Colonic mucosa (tissue), 4 donors: ENCODE measurements around the gene MAU2. TPM values are rescaled to one million over a fixed set of nuclear protein-coding genes. Genes with fewer than 3 reads are reported as not detected.
"Not testable (repeated sequence)": the region's sequence is repeated elsewhere in the genome, so short reads cannot be mapped to it uniquely, and the experiment has no call there.

Source experiments
- DNase-seq: peaks from one replicate; pipeline ENCODE4 v3.0.0-alpha.2; 2020
- H3K27ac ChIP-seq: fragments of 200-600 bp; one replicate; pipeline ENCODE4 v1.8.0; 2021
- H3K27me3 ChIP-seq: fragments of 200-600 bp; one replicate; pipeline ENCODE4 v1.8.0; 2021
- H3K36me3 ChIP-seq: fragments of 200-600 bp; one replicate; pipeline ENCODE4 v1.8.0; 2021
- H3K4me1 ChIP-seq: fragments of 200-600 bp; one replicate; pipeline ENCODE4 v1.8.0; 2021; ENCODE audit warnings: mild to moderate bottlenecking
- H3K4me3 ChIP-seq: fragments of 200-600 bp; one replicate; pipeline ENCODE4 v1.8.0; 2021
- H3K9ac ChIP-seq, 2 donors: one replicate each; pipeline ENCODE4 v1.7.0; 2013; ENCODE audit warnings: control low read depth in 2 of 2, low read depth in 2 of 2, low read length in 2 of 2
- H3K9me3 ChIP-seq: fragments of 200-600 bp; one replicate; pipeline ENCODE4 v1.8.0; 2021
- CTCF ChIP-seq: fragments of 200-600 bp; IDR thresholded peaks from one replicate; pipeline ENCODE4 v1.8.0; 2022; ENCODE audit warnings: antibody characterized with exemption, mild to moderate bottlenecking
- intact Hi-C: fragments of 100-400 bp; cut with DNase I; formaldehyde crosslinking; loops from one replicate; pipeline ENCODE4 v1.14.1; 2022
- total RNA-seq, 2 donors: library from RNA; stranded (reverse); fragmentation: NEBNext Ultra II Directional in 1 of 2; extraction: Animal tissue kit (Norgen Biotek cat#: 25700) in 1 of 2; gene quantifications; one replicate each; pipeline ENCODE4 v1.2.1, GENCODE V29; 2021
- donor health status: healthy.
- donor health status: DM: no; HTN: no; CAD: no.
- donor health status: DM: no; HTN: no; CAD: no.

MAU2 gene
- total RNA-seq, 2 donors from 2014 or later = 33.5 to 56.7 TPM

DNA sequence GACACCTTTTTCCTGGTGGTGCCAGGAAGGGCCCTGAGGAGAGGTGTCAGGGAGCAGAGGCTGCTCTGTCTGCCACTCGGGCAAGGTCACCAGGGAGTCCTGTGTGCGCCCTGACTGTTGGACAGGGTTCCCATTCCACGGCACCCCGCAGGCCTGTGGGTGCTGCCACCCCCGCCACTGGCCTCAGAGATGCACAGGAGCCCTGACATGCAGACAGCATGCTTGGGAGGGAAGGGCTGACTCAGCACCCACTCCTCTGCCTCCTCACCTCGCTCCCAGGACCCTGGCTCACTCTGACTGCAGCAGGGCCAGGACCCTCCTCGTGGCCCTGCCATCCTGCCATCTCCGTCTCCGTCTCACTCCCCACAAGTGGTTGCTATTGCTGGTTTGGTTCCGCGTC is 25.3 kb downstream of the MAU2 start:
- H3K27me3 ChIP-seq = no peaks in the 10 kb centered on the region
- no peak for DNase-seq
- intact Hi-C loops = no loop called here
- H3K36me3 ChIP-seq = peaks cover 29% of the 10 kb centered on the region
- no peak overlapping the region for H3K27ac ChIP-seq
- H3K9me3 ChIP-seq = no peaks in the 10 kb centered on the region
- no peaks in the 10 kb centered on the region for H3K4me1 ChIP-seq
- no peak overlapping the region for H3K4me3 ChIP-seq
- no peak overlapping the region for H3K9ac ChIP-seq
- TF ChIP-seq CTCF = no peak

GRCh38 chr19:19347401-19348110 is 26.9 kb downstream of the MAU2 start:
- Histone ChIP-seq H3K4me1 (no peaks in the 10 kb centered on the region), H3K9ac (no peak overlapping the region)
- TF ChIP-seq CTCF = no peak

DNA sequence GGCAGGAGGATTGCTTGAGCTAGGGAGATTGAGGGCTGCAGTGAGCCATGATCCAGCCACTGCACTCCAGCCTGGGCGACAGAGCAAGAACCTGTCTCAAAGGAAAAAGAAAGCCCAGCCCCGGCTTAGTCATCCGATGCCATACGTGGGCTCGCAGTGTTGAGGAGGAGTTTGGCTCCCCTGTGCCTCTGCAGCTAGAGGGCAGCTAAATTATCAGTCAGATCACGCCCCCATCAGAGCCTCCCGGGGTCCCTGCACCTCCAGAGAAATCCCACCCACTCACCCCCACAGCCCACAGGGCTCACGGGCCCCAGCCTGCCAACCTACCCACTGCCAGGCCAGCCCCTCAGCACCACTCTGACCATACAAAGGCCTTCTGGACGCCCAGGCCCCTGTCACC is 27.6 kb downstream of the MAU2 start:
- no peak for TF ChIP-seq CTCF

More at GRCh38 chr19:19347401-19348110, 26.9 kb downstream of the MAU2 start:
- Histone ChIP-seq H3K27me3 (no peaks in the 10 kb centered on the region), H3K4me3 (no peak overlapping the region), H3K27ac (no peak overlapping the region), H3K36me3 (peaks cover 24% of the 10 kb centered on the region), H3K9me3 (no peaks in the 10 kb centered on the region)
- intact Hi-C loops = no loop called here
- DNase-seq = no peak

GRCh38 chr19:19349365-19349764 is 28.7 kb downstream of the MAU2 start:
- no peak overlapping the region for H3K27ac ChIP-seq
- no peaks in the 10 kb centered on the region for H3K4me1 ChIP-seq
- no peaks in the 10 kb centered on the region for H3K27me3 ChIP-seq
- no peak for DNase-seq
- H3K9ac ChIP-seq = no peak overlapping the region
- intact Hi-C loops = no loop called here
- H3K4me3 ChIP-seq = no peak overlapping the region
- H3K9me3 ChIP-seq = no peaks in the 10 kb centered on the region
- no peak for TF ChIP-seq CTCF
- peaks cover 32% of the 10 kb centered on the region for H3K36me3 ChIP-seq

More for the DNA sequence above, 27.6 kb downstream of the MAU2 start:
- DNase-seq = no peak
- Histone ChIP-seq H3K27ac (no peak overlapping the region), H3K9me3 (no peaks in the 10 kb centered on the region), H3K4me1 (no peaks in the 10 kb centered on the region), H3K36me3 (peaks cover 23% of the 10 kb centered on the region), H3K4me3 (no peak overlapping the region), H3K9ac (no peak overlapping the region), H3K27me3 (no peaks in the 10 kb centered on the region)
- intact Hi-C loops = no loop called here

DNA sequence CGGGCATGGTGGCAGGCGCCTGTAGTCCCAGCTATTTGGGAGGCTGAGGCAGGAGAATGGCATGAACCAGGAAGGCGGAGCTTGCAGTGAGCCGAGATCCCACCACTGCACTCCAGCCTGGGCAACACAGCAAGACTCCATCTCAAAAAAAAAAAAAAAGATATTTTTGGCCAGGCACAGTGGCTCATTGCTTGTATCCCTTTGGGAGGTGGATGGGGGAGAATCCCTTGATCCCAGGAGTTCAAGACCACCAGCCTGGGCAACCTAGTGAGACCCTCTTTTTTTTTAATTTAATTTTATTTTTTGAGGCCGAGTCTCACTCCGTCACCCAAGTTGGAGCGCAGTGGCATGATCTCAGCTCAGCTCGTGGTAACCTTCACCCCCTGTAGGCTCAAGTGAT is 30.1 kb downstream of the MAU2 start:
- H3K4me1 ChIP-seq, H3K4me3 ChIP-seq, H3K27me3 ChIP-seq, H3K9ac ChIP-seq, DNase-seq, intact Hi-C loops, H3K9me3 ChIP-seq, H3K27ac ChIP-seq: not testable (repeated sequence)
- H3K36me3 ChIP-seq = peaks cover 34% of the 10 kb centered on the region

DNA sequence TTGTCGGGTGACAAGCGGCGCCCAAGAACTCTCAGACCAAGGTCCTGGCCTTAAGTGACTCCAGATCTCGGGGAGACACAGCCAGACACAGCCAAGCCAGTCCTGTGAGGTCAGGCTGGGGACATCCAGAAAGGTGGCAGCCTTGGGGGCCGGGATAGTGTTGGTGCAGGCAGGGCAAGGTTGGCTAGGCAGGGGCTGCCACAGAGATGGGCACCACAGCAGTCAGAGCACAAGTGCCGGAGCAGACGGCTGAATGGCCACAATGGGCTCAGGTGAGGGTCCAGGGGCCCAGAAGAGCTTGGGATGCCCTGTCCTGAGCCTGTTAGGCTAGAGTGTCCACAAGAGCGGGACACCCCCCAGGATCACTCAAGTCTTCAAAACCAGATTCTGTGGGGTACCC is 32.2 kb downstream of the MAU2 start:
- H3K27ac ChIP-seq = no peak overlapping the region
- intact Hi-C loops = no loop called here
- no peak overlapping the region for H3K9ac ChIP-seq
- H3K4me1 ChIP-seq = no peaks in the 10 kb centered on the region
- H3K9me3 ChIP-seq = no peaks in the 10 kb centered on the region
- H3K36me3 ChIP-seq = peaks cover 37% of the 10 kb centered on the region
- H3K4me3 ChIP-seq = no peak overlapping the region
- no peak for TF ChIP-seq CTCF
- no peaks in the 10 kb centered on the region for H3K27me3 ChIP-seq
- no peak for DNase-seq
